HFFc6 (cell line): ENCODE results near the gene RGS9BP. TPM values are rescaled to one million over a fixed set of nuclear protein-coding genes. Genes with fewer than 3 reads are reported as not detected.
"Not testable (repeated sequence)": the region's sequence is repeated elsewhere in the genome, so short reads cannot be mapped to it uniquely, and the experiment has no call there.

ENCODE experiments used
- DNase-seq: peaks from one replicate; pipeline ENCODE4 v3.0.0-alpha.2; 2018
- H3K27ac Mint-ChIP-seq: 2 replicates; pipeline ENCODE4 v1.8.0; 2020; ENCODE audit warnings: mild to moderate bottlenecking, mixed read lengths
- H3K27me3 Mint-ChIP-seq: 2 replicates; pipeline ENCODE4 v1.8.0; 2021; ENCODE audit warnings: mild to moderate bottlenecking, moderate library complexity, mixed read lengths; ENCODE audit not compliant: insufficient read depth
- H3K36me3 Mint-ChIP-seq: 2 replicates; pipeline ENCODE4 v1.8.0; 2021; ENCODE audit warnings: low read depth, mixed read lengths
- H3K4me1 Mint-ChIP-seq: 2 replicates; pipeline ENCODE4 v1.8.0; 2020; ENCODE audit warnings: low read depth, mixed read lengths
- H3K4me3 Mint-ChIP-seq: 2 replicates; pipeline ENCODE4 v1.8.0; 2020; ENCODE audit warnings: mild to moderate bottlenecking, moderate library complexity, mixed read lengths
- H3K9me3 Mint-ChIP-seq: 2 replicates; pipeline ENCODE4 v1.8.0; 2020; ENCODE audit warnings: mild to moderate bottlenecking, mixed read lengths
- total RNA-seq, 6 experiments: library from RNA; stranded (reverse); fragmentation: NEBNext Ultra II Directional; extraction: Animal tissue kit (Norgen Biotek cat#: 25700); gene quantifications; 2 replicates in 1 of 6; 3 replicates in 5 of 6; pipeline ENCODE4 v1.2.3, GENCODE V29; 2021
- TF ChIP-seq, protein P1 (sequence below): fragments of 200-600 bp; sonication (generic); IDR thresholded peaks from 2 replicates; pipeline ENCODE4 v1.5.0; 2021; ENCODE audit warnings: antibody characterized with exemption, mild to moderate bottlenecking

The RGS9BP gene
- total RNA-seq, 6 experiments from 2014 or later = 0.16 to 0.38 (median 0.19) TPM

GRCh38 chr19:32702010-32702409, 26.4 kb downstream of the RGS9BP start:
- no peaks in the 10 kb centered on the region for H3K4me1 Mint-ChIP-seq
- H3K4me3 Mint-ChIP-seq = no peak overlapping the region
- H3K36me3 Mint-ChIP-seq = peaks cover 79% of the 10 kb centered on the region
- peaks cover 34% of the 10 kb centered on the region for H3K9me3 Mint-ChIP-seq
- no peak overlapping the region for H3K27ac Mint-ChIP-seq
- TF ChIP-seq, protein P1, sequence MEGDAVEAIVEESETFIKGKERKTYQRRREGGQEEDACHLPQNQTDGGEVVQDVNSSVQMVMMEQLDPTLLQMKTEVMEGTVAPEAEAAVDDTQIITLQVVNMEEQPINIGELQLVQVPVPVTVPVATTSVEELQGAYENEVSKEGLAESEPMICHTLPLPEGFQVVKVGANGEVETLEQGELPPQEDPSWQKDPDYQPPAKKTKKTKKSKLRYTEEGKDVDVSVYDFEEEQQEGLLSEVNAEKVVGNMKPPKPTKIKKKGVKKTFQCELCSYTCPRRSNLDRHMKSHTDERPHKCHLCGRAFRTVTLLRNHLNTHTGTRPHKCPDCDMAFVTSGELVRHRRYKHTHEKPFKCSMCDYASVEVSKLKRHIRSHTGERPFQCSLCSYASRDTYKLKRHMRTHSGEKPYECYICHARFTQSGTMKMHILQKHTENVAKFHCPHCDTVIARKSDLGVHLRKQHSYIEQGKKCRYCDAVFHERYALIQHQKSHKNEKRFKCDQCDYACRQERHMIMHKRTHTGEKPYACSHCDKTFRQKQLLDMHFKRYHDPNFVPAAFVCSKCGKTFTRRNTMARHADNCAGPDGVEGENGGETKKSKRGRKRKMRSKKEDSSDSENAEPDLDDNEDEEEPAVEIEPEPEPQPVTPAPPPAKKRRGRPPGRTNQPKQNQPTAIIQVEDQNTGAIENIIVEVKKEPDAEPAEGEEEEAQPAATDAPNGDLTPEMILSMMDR = no peak
- DNase-seq = no peak
- no peaks in the 10 kb centered on the region for H3K27me3 Mint-ChIP-seq

DNA sequence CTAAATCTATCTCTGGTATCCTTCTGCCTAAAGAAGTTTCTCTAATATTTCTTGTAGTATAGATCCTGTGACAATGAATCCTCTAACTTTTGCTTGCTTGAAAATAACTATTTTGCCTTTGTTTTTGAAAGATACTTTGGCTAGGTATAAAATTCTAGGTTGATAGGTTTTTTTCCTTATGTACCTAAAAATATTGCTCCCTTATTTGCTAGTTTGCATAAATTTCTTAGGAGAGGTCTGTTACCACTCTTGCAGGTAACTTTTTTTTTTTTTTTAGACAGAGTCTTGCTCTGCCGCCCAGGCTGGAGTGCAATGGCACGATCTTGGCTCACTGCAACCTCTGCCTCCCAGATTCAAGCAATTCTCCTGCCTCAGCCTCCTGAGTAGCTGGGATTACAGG, 28.4 kb downstream of the RGS9BP start:
- H3K4me3 Mint-ChIP-seq, H3K4me1 Mint-ChIP-seq, H3K27ac Mint-ChIP-seq, H3K27me3 Mint-ChIP-seq, DNase-seq: not testable (repeated sequence)
- Mint-ChIP-seq H3K36me3 (peaks cover 64% of the 10 kb centered on the region), H3K9me3 (peaks cover 31% of the 10 kb centered on the region)

- no peak for DNase-seq
- no peak overlapping the region for H3K4me3 Mint-ChIP-seq
- H3K27ac Mint-ChIP-seq = no peak overlapping the region
- peaks cover 12% of the 10 kb centered on the region for H3K9me3 Mint-ChIP-seq
- H3K27me3 Mint-ChIP-seq = no peaks in the 10 kb centered on the region
- TF ChIP-seq, protein P1 = no peak
- H3K4me1 Mint-ChIP-seq = no peaks in the 10 kb centered on the region
- H3K36me3 Mint-ChIP-seq = peaks cover 36% of the 10 kb centered on the region
Observed at GRCh38 chr19:32708457-32708856, 32.8 kb downstream of the RGS9BP start.

GRCh38 chr19:32709032-32709431, 33.4 kb downstream of the RGS9BP start:
- Mint-ChIP-seq H3K27me3 (no peaks in the 10 kb centered on the region), H3K4me1 (no peaks in the 10 kb centered on the region), H3K4me3 (no peak overlapping the region), H3K36me3 (peaks cover 34% of the 10 kb centered on the region), H3K9me3 (peaks cover 8% of the 10 kb centered on the region), H3K27ac (no peak overlapping the region)
- TF ChIP-seq, protein P1 = no peak
- no peak for DNase-seq

DNA sequence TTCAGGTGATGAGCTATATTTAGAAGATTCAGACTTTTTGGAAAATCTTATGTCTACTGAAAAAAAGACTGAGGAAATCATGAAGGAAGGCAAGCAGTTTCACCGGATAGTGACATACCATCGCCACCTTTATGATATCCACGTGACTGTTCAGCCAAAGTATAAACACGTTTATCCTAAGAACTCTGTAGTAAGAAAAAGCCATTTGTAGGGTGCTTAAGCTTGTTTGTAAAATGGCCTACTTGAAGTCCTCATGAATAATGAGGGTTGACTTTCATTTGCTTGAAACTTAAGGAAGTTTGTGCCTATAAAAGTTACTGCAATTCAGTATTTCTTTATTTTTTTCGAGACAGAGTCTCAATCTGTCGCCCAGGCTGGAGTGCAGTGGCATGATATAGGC, 36.1 kb downstream of the RGS9BP start:
- H3K27ac Mint-ChIP-seq = no peak overlapping the region
- no peak for DNase-seq

GRCh38 chr19:32716203-32716602, 40.6 kb downstream of the RGS9BP start:
- H3K4me1 Mint-ChIP-seq, DNase-seq, H3K27me3 Mint-ChIP-seq, H3K27ac Mint-ChIP-seq, H3K4me3 Mint-ChIP-seq, H3K9me3 Mint-ChIP-seq: not testable (repeated sequence)
- H3K36me3 Mint-ChIP-seq = peaks cover 24% of the 10 kb centered on the region; the same call in 1 of the 2 replicates

More for the DNA sequence above, 36.1 kb downstream of the RGS9BP start:
- no peaks in the 10 kb centered on the region for H3K4me1 Mint-ChIP-seq
- H3K4me3 Mint-ChIP-seq = no peak overlapping the region
- H3K27me3 Mint-ChIP-seq = no peaks in the 10 kb centered on the region
- H3K9me3 Mint-ChIP-seq = no peaks in the 10 kb centered on the region
- TF ChIP-seq, protein P1 = no peak
- H3K36me3 Mint-ChIP-seq = peaks cover 26% of the 10 kb centered on the region

DNA sequence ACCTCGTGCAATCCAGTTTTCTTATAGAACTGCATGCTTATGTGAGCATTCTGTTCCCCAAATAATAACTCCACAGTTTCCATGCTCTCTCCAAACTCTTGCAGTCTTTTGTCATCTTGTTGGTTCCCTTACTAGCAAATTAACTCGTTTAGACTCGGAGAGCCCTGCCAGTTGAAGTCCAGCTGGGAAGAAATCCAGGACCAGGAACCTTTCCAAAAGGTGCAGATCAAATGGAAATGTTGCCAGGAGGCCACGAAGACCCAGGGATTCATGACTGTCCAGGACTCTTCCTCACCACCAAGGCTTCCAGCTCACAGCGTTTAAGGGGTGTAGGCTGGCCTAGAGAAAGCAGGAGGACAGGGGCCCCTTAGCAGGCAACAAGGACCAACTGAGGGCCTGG, 41.8 kb downstream of the RGS9BP start:
- peaks cover 24% of the 10 kb centered on the region; the same call in 1 of the 2 replicates for H3K36me3 Mint-ChIP-seq
- no peaks in the 10 kb centered on the region; the same call in 1 of the 2 replicates for H3K27me3 Mint-ChIP-seq
- H3K4me1 Mint-ChIP-seq = no peaks in the 10 kb centered on the region
- TF ChIP-seq, protein P1 = no peak
- H3K9me3 Mint-ChIP-seq = no peaks in the 10 kb centered on the region; the same call in 1 of the 2 replicates
- no peak for DNase-seq
- H3K4me3 Mint-ChIP-seq = no peak overlapping the region
- H3K27ac Mint-ChIP-seq = no peak overlapping the region
